ENCODE data around the gene TLE2. TPM values are rescaled to one million over a fixed set of nuclear protein-coding genes. Genes with fewer than 3 reads are reported as not detected.
A peak's percentile ranks its signal among the peaks of the same experiment; 100 is the strongest.
"Not testable (repeated sequence)": the region's sequence is repeated elsewhere in the genome, so short reads cannot be mapped to it uniquely, and the experiment has no call there.

The TLE2 gene
- total RNA-seq, 1 donor from 2014 or later: 58.6 TPM

DNA sequence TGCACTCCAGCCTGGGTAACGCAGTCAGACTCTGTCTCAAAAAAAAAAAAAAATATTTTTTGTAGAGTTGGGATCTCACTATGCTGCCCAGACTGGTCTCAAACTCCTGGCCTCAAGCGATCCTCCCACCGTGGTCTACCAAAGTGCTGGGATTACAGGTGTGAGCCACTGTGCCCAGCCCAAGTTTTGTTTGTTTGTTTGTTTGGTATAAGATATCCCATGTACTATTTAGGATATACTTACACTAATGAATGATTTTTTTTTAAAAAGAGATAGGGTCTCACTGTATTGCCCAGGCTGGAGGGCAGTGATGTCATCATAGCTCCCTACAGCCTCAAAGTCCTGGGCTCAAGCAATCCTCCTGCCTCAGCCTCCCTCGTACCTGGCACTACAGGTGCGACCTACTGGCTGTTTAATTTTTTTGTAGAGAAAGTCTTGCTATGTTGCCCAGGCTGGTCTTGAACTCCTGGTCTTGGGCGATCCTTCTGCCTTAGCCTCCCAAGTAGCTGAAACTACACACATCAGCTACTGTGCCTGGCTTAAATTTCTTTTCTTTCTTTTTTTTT is 27.8 kb downstream of the TLE2 start:
- ATAC-seq: no peak
- intact Hi-C loops (cut with DNase I): no loop called here
- no peak for DNase-seq (ENCODE audit: missing footprints)

- DNase-seq (ENCODE audit: missing footprints) (no peak), ATAC-seq (no peak)
- intact Hi-C loops (cut with DNase I): no loop called here
These were observed 30.4 kb downstream of the TLE2 start for GRCh38 chr19:2998642-2999041.

- ATAC-seq: no peak
- intact Hi-C loops (cut with DNase I): no loop called here
- no peak for DNase-seq (ENCODE audit: missing footprints)
These were observed 31.4 kb downstream of the TLE2 start for GRCh38 chr19:2997720-2998119.

GRCh38 chr19:2994588-2995131 is 34.4 kb downstream of the TLE2 start:
- DNase-seq (ENCODE audit: missing footprints) (no peak), ATAC-seq (no peak)
- intact Hi-C loops (cut with DNase I): no loop called here

DNA sequence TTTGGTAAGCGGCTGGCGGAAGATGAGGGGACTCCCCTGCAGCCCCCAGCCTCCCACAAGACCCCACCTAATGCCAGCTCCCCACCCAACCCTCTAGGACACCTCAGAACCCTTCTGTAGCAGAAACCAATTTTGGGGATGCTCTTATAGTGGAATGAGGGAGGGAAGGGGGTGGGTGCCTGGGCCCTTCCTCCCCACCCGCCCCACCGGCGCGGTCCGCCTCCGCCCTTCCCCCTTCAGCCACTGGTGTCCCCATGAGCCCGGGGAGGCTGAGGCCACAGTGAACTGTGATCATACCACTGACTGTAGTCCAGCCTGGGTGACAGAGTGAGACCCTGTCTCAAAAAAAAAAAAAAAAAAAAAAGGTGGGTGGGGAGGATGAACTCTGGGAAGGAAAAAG is 35.5 kb downstream of the TLE2 start:
- DNase-seq (ENCODE audit: missing footprints): no peak
- intact Hi-C loops (cut with DNase I): no loop called here

GRCh38 chr19:2992958-2993357 is 36.1 kb downstream of the TLE2 start:
- intact Hi-C loops (cut with DNase I): no loop called here
- no peak for DNase-seq (ENCODE audit: missing footprints)
- ATAC-seq: no peak

More for the DNA sequence above, 35.5 kb downstream of the TLE2 start:
- no peak for ATAC-seq

DNA sequence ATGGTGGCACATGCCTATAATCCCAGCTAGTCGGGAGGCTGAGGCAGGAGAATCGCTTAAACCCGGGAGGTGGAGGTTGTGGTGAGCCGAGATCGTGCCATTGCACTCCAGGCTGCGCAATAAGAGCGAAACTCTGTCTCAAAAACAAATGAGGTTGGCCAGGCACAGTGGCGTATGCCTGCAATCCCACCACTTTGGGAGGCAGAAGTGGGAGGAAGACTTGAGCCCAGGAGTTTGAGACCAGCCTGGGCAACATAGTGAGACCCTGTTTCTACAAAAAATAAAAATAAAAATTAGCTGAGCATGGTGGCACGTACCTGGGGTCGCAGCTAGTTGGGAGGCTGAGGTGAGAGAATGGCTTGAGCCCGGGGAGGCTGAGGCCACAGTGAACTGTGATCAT is 36.7 kb downstream of the TLE2 start:
- intact Hi-C loops (cut with DNase I); ATAC-seq; DNase-seq (ENCODE audit: missing footprints): not testable (repeated sequence)

GRCh38 chr19:2989236-2989946 is 39.7 kb downstream of the TLE2 start:
- DNase-seq (ENCODE audit: missing footprints) (no peak), ATAC-seq (no peak)
- intact Hi-C loops (cut with DNase I): no loop called here

GRCh38 chr19:2988568-2988967 is 40.5 kb downstream of the TLE2 start:
- ATAC-seq: no peak
- intact Hi-C loops (cut with DNase I): no loop called here
- no peak for DNase-seq (ENCODE audit: missing footprints)

- no peak for ATAC-seq
- no peak for DNase-seq (ENCODE audit: missing footprints)
- intact Hi-C loops (cut with DNase I): no loop called here
These were observed 41.3 kb downstream of the TLE2 start for GRCh38 chr19:2987797-2988196.

- DNase-seq (ENCODE audit: missing footprints) (no peak), ATAC-seq (no peak)
- intact Hi-C loops (cut with DNase I): no loop called here
These were observed 42.0 kb downstream of the TLE2 start for GRCh38 chr19:2986951-2987524.

DNA sequence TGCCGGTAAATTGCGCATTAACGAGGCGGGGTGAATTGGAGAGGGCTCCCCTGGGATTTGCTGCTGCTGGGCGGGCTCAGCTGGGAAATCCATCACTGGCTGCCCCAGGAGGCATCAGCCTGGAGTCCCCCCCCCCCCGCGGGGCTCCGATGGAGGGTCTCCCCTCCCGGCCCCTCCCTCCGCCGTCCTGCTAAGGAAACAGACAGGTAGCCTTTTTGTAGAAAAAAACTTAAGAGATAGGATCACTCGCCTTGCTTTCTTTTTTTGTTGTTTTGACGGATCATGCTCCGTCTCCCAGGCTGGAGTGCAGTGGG is 44.9 kb downstream of the TLE2 start:
- intact Hi-C loops (cut with DNase I): no loop called here
- ATAC-seq (no peak), DNase-seq (ENCODE audit: missing footprints) (no peak)

GRCh38 chr19:2983351-2984214 is 45.5 kb downstream of the TLE2 start:
- intact Hi-C loops (cut with DNase I): loop anchor here (2.0 kb wide), 1 partner anchor 51 kb away; no protein-coding TSS in a partner anchor
- peak; percentile 58 for ATAC-seq
- DNase-seq (ENCODE audit: missing footprints): peak; percentile 82

DNA sequence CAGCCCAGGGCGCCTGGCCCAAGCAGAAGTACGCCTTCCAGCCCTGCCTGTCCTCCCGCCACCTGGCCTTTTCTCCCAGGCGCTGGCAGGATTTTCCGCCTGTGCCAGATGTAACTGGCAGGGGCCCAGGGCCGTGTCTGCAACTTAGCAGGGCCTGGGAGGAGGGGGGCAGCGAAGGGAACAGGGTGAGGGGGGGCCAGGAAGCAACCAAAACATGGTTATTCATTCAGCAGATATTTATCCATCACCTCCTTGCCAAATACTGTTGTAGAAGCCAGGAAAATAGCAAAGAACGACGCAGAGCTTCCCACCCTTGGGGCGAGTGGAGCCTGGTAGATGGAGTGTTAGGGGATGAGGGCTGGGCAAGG is 46.1 kb downstream of the TLE2 start:
- DNase-seq (ENCODE audit: missing footprints): peak; percentile 94
- intact Hi-C loops (cut with DNase I): loop anchor here (2.0 kb wide), 1 partner anchor 52 kb away; no protein-coding TSS in a partner anchor
- peak; percentile 82 for ATAC-seq

DNA sequence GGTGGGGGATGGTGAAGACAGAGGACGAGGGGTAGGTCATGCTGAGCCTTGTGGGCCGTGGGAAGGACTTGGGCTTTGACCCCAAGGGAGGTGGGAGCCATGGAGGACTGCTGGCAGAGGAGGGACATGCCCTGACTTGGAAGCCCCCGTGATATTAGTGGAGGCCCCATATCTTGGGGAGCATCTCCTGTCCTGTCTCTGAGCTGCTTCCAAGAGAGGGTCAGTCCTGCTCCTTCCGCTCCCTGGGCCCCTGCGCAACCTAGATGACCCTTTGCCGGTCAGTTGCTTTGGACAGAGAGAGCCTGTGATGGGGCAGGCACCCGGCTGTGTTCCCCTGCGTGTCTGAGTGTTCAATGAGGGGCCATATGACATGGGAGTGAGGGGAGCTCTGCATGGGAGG is 46.5 kb downstream of the TLE2 start:
- DNase-seq (ENCODE audit: missing footprints): no peak
- intact Hi-C loops (cut with DNase I): loop anchor here (2.0 kb wide), 1 partner anchor 52 kb away; no protein-coding TSS in a partner anchor
- ATAC-seq: peak; percentile 6

DNA sequence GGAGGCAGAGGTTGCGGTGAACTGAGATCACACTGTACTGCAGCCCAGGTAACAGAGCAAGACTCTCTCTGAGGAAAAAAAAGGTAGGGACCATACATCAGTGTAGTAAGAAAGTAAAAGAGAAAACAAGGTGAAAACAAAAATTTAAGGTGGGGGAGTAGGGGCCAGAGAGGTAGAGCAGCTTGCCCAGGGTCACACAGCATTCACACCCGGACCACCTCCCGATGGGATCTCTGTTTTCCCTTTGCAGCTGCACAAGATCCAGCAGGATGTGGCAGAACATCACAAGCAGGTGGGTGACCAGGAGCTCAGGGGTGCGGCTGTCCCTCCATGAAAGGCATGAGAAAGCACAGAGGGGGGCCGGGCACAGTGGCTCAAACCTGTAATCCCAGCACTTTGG is 47.2 kb downstream of the TLE2 start:
- DNase-seq (ENCODE audit: missing footprints) (no peak), ATAC-seq (no peak)
- intact Hi-C loops (cut with DNase I): loop anchor here (2.0 kb wide), 1 partner anchor 53 kb away; no protein-coding TSS in a partner anchor

DNA sequence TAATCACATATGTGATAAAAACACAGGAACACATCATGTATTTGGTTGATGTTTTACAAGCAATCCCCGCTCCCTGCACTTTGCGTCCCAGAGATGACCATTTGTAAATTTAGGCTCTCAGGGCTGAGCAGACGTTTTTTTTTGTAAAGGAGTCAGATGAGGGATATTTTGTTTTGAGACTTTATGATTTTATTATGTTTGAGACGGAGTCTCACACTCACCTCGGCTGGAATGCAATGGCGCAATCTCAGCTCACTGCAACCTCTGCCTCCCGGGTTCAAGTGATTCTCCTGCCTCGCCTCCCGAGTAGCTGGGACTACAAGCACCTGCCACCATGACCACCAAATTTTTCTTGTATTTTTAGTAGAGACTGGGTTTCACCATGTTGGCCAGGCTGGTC is 50.3 kb downstream of the TLE2 start:
- ATAC-seq (no peak), DNase-seq (ENCODE audit: missing footprints) (no peak)
- intact Hi-C loops (cut with DNase I): no loop called here

DNA sequence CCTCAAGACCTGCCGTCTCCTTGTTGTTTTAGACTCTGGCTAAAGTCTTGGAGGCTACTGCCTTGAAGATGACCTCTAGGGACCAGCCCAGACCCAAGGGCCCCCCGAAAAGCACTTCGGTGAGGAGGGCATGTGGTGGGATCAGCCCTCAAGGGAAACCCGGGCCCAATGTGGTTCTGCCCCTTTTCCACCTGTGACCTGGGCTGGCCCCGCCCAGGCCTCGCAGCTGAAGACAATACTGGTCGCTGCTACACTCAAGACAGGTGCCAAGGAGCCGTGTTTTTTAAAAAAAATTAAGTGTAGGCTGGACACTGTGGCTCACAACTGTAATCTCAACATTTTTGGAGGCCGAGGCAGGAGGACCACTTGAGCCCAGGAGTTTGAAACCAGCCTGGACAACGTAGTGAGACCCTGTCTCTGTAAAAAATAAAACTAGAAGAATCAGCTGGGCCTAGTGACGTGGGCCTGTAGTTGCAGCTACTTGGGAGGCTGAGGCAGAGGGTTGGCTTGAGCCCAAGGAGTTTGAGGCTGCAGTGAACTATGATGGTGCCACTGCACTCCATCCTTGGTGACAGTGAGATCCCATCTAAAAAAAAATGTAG is 50.8 kb downstream of the TLE2 start:
- intact Hi-C loops (cut with DNase I): no loop called here
- DNase-seq (ENCODE audit: missing footprints) (no peak), ATAC-seq (no peak)

DNA sequence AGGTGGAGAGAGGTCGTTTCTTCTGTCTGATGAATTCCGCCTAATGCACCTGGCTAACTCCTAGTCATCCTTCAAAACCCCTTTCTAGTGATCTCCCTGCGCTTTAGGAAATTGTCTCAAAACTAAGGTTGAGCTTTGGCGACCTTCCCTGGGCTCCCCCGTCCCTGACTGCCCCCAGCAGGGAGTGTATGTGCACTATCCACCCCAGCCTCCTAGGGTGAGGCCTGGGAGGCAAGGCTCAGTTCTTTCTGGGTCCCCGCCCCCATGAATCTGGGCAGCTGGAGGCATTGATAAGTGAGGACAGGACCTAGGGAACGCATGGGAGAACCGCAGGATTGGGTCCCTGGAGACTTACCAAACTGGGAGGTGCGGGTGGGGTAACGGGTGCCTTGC is 51.3 kb downstream of the TLE2 start:
- DNase-seq (ENCODE audit: missing footprints) (no peak), ATAC-seq (no peak)
- intact Hi-C loops (cut with DNase I): no loop called here

Data from Right ventricle myocardium inferior (tissue), 1 donor.